Liver (tissue), 9 donors: ENCODE measurements around the gene ARHGAP36. TPM values are rescaled to one million over a fixed set of nuclear protein-coding genes. Genes with fewer than 3 reads are reported as not detected.

ENCODE experiments used
- DNase-seq: peaks from one replicate; pipeline ENCODE4 v3.0.0-alpha.2; 2017; ENCODE audit warnings: low spot score
- H3K27ac ChIP-seq, 2 donors: one replicate each; pipeline ENCODE4 v1.7.0; 2013; ENCODE audit warnings: inconsistent platforms in 2 of 2, low read length in 2 of 2, control low read depth in 1 of 2, low read depth in 1 of 2, mild to moderate bottlenecking in 1 of 2
- H3K27me3 ChIP-seq, 4 donors: one replicate each; pipeline versions ENCODE4 v1.6.1 to v1.7.0; 2013; ENCODE audit warnings: low read length in 3 of 4, inconsistent platforms in 1 of 4, mild to moderate bottlenecking in 1 of 4, moderate library complexity in 1 of 4; ENCODE audit not compliant: control insufficient read depth in 4 of 4, insufficient read depth in 4 of 4
- H3K36me3 ChIP-seq, 4 donors: one replicate each; pipeline versions ENCODE4 v1.6.1 to v1.7.0; 2013; ENCODE audit warnings: low read length in 3 of 4, mild to moderate bottlenecking in 3 of 4, low read depth in 1 of 4, moderate library complexity in 1 of 4; ENCODE audit not compliant: control insufficient read depth in 4 of 4, insufficient read depth in 3 of 4
- H3K4me1 ChIP-seq, 4 donors: one replicate each; pipeline versions ENCODE4 v1.6.1 to v1.7.0; 2013; ENCODE audit warnings: low read length in 3 of 4, mild to moderate bottlenecking in 3 of 4, moderate library complexity in 1 of 4; ENCODE audit not compliant: control insufficient read depth in 4 of 4, insufficient read depth in 4 of 4
- H3K4me3 ChIP-seq, 3 donors: one replicate each; pipeline versions ENCODE4 v1.6.1 to v1.7.0; 2013; ENCODE audit warnings: low read length in 3 of 3, control low read depth in 1 of 3, low read depth in 1 of 3, mild to moderate bottlenecking in 1 of 3
- H3K9ac ChIP-seq, 2 donors: one replicate each; pipeline ENCODE4 v1.7.0; 2013; ENCODE audit warnings: low read length in 2 of 2, mild to moderate bottlenecking in 2 of 2, moderate library complexity in 2 of 2, control low read depth in 1 of 2, low read depth in 1 of 2
- H3K9me3 ChIP-seq, 4 donors: one replicate each; pipeline versions ENCODE4 v1.6.1 to v1.7.0; 2013; ENCODE audit warnings: low read length in 3 of 4; ENCODE audit not compliant: control insufficient read depth in 4 of 4
- ATF3 ChIP-seq: IDR thresholded peaks from 2 replicates; pipeline ENCODE4 v1.6.1; 2016; ENCODE audit warnings: antibody characterized with exemption
- CTCF ChIP-seq: fragments of 150-350 bp; IDR thresholded peaks from 2 replicates; pipeline ENCODE4 v1.5.1; 2017; ENCODE audit warnings: improper control_type of control experiment, low read depth, low read length; ENCODE audit not compliant: missing input control
- EGR1 ChIP-seq, 2 donors: IDR thresholded peaks; 2 replicates each; pipeline ENCODE4 v1.6.1; 2016 to 2018; ENCODE audit warnings: antibody characterized with exemption in 2 of 2, low read depth in 2 of 2
- FOXA1 ChIP-seq: IDR thresholded peaks from 2 replicates; pipeline ENCODE4 v1.6.1; 2016; ENCODE audit warnings: antibody characterized with exemption
- FOXA2 ChIP-seq: IDR thresholded peaks from 2 replicates; pipeline ENCODE4 v1.6.1; 2016; ENCODE audit warnings: antibody characterized with exemption
- GABPA ChIP-seq, 2 donors: IDR thresholded peaks in 1 of 2; conservative IDR thresholded peaks in 1 of 2; 2 replicates each; pipeline ENCODE4 v1.6.1; 2016; ENCODE audit warnings: antibody characterized with exemption in 2 of 2, mild to moderate bottlenecking in 1 of 2, moderate library complexity in 1 of 2
- HNF4A ChIP-seq, 2 donors: conservative IDR thresholded peaks; 2 replicates each; pipeline ENCODE4 v1.6.1; 2016; ENCODE audit warnings: antibody characterized with exemption in 2 of 2, mild to moderate bottlenecking in 2 of 2
- HNF4G ChIP-seq: IDR thresholded peaks from 2 replicates; pipeline ENCODE4 v1.6.1; 2016; ENCODE audit warnings: antibody characterized with exemption
- JUND ChIP-seq, 2 donors: IDR thresholded peaks; 2 replicates each; pipeline ENCODE4 v1.6.1; 2016; ENCODE audit warnings: antibody characterized with exemption in 2 of 2
- MAX ChIP-seq: IDR thresholded peaks from 2 replicates; pipeline ENCODE4 v1.6.1; 2016; ENCODE audit warnings: antibody characterized with exemption
- NR2F2 ChIP-seq: IDR thresholded peaks from 2 replicates; pipeline ENCODE4 v1.6.1; 2016; ENCODE audit warnings: antibody characterized with exemption
- RAD21 ChIP-seq, 2 donors: IDR thresholded peaks; 2 replicates each; pipeline ENCODE4 v1.6.1; 2016; ENCODE audit warnings: antibody characterized with exemption in 2 of 2, mild to moderate bottlenecking in 2 of 2
- REST ChIP-seq: IDR thresholded peaks from 2 replicates; pipeline ENCODE4 v1.6.1; 2016; ENCODE audit warnings: antibody characterized with exemption, mild to moderate bottlenecking
- RXRA ChIP-seq, 2 donors: IDR thresholded peaks; 2 replicates each; pipeline ENCODE4 v1.6.1; 2017 to 2018; ENCODE audit warnings: antibody characterized with exemption in 2 of 2, mild to moderate bottlenecking in 1 of 2
- SP1 ChIP-seq: IDR thresholded peaks from 2 replicates; pipeline ENCODE4 v1.6.1; 2018; ENCODE audit warnings: antibody characterized with exemption, mild to moderate bottlenecking
- TAF1 ChIP-seq: conservative IDR thresholded peaks from 2 replicates; pipeline ENCODE4 v1.6.1; 2016; ENCODE audit warnings: antibody characterized with exemption, mild to moderate bottlenecking
- YY1 ChIP-seq: IDR thresholded peaks from 2 replicates; pipeline ENCODE4 v1.6.1; 2016; ENCODE audit warnings: antibody characterized with exemption, mild to moderate bottlenecking
- ZBTB33 ChIP-seq: IDR thresholded peaks from 2 replicates; pipeline ENCODE4 v1.6.1; 2016; ENCODE audit warnings: antibody characterized with exemption
- WGBS: extraction: QIAGEN DNeasy Blood & Tissue Kit; methylation state at CpG from one replicate; pipeline ENCODE4 v1.1.7; 2013; 5-methylcytosine and 5-hydroxymethylcytosine counted together
- polyA plus RNA-seq, 2 donors: library from polyadenylated mRNA; stranded (reverse) in 1 of 2; unstranded in 1 of 2; fragments of 200-250 nt in 1 of 2; fragments of >200 nt in 1 of 2; fragmentation: Nextera tagmentation in 1 of 2; extraction: Ambion mirVana in 1 of 2; gene quantifications; one replicate each; pipeline versions ENCODE4 v1.2.1 to v1.2.3, GENCODE V29; 2013 to 2015
- total RNA-seq, 2 donors: library from RNA; depleted of rRNA; stranded (reverse); fragments of >200 nt; gene quantifications; one replicate each; pipeline ENCODE4 v1.2.3, GENCODE V29; 2014
- donor health status: healthy.
- donor health status: healthy.
- donor health status: healthy.
- donor health status: healthy.
- donor health status: healthy.

The ARHGAP36 gene
- total RNA-seq (not detected), polyA plus RNA-seq (not detected)

- Histone ChIP-seq H3K9me3 (no peaks in the 10 kb centered on the region), H3K27me3 (peaks cover 0 to 3% (median 0%) of the 10 kb centered on the region in 4 donors), H3K27ac (no peak within 1 kb of the TSS), H3K36me3 (no peaks in the 10 kb centered on the region), H3K4me3 (no peak within 1 kb of the TSS), H3K9ac (no peak within 1 kb of the TSS), H3K4me1 (no peaks in the 10 kb centered on the region)
- DNase-seq, result no peak
- 5% methylated on average over 62 of the region's 62 CpGs for WGBS
- TF ChIP-seq NR2F2 (no peak), EGR1 (IDR thresholded peaks at IDR 0.05; ENCODE audit: low read depth in 2 of 2) (no peak), YY1 (no peak), SP1 (no peak), JUND (IDR thresholded peaks at IDR 0.05) (no peak), FOXA2 (no peak), FOXA1 (no peak), REST (no peak), HNF4A (conservative IDR thresholded peaks at IDR 0.05) (no peak), HNF4G (no peak), RXRA (IDR thresholded peaks at IDR 0.05) (no peak), ZBTB33 (no peak), MAX (no peak), GABPA (IDR thresholded peaks at IDR 0.05 in 1 of 2, conservative IDR thresholded peaks at IDR 0.05 in 1 of 2) (no peak), ATF3 (no peak), CTCF (no peak), TAF1 (no peak), RAD21 (IDR thresholded peaks at IDR 0.05) (no peak)
These were observed at the start of gene ARHGAP36 for GRCh38 chrX:131058136-131058868. ARHGAP36 (plus strand) TSS chrX:131058346; CDS start chrX:131081666, 23,320 bp downstream.
